Gastroesophageal sphincter (tissue), 4 donors: ENCODE data around the gene FMNL3. TPM values are rescaled to one million over a fixed set of nuclear protein-coding genes. Genes with fewer than 3 reads are reported as not detected.

Experiments
- ATAC-seq: fragments of 150-250 bp; one replicate; pipeline ENCODE4 v1.9.1; 2016; ENCODE audit warnings: mild to moderate bottlenecking, moderate library complexity
- H3K27ac ChIP-seq, 4 donors: fragments of 200-600 bp; sonication (generic) in 3 of 4; 1 replicate in 3 of 4; 2 replicates in 1 of 4; pipeline ENCODE4 v1.5.1; 2016 to 2019
- H3K27me3 ChIP-seq: fragments of 200-600 bp; sonication (generic); one replicate; pipeline ENCODE4 v1.5.1; 2019
- H3K36me3 ChIP-seq, 2 donors: fragments of 200-600 bp; sonication (generic); one replicate each; pipeline ENCODE4 v1.5.1; 2019; ENCODE audit warnings: control low read depth in 1 of 2
- H3K4me1 ChIP-seq, 3 donors: fragments of 200-600 bp; sonication (generic); 1 replicate in 2 of 3; 2 replicates in 1 of 3; pipeline ENCODE4 v1.5.1; 2016 to 2019; ENCODE audit warnings: control low read depth in 2 of 3
- H3K4me3 ChIP-seq, 2 donors: fragments of 200-600 bp; sonication (generic); one replicate each; pipeline ENCODE4 v1.5.1; 2019; ENCODE audit warnings: mild to moderate bottlenecking in 1 of 2, moderate library complexity in 1 of 2
- H3K9me3 ChIP-seq, 3 donors: fragments of 200-600 bp; sonication (generic); one replicate each; pipeline ENCODE4 v1.5.1; 2017 to 2019; ENCODE audit warnings: control low read depth in 2 of 3
- CTCF ChIP-seq, 4 experiments: fragments of 200-600 bp in 2 of 4; fragments of 450-650 bp in 2 of 4; sonication (generic) in 1 of 4; IDR thresholded peaks; one replicate each; pipeline ENCODE4 v1.5.1; 2017 to 2019; ENCODE audit warnings: antibody characterized with exemption in 4 of 4, mild to moderate bottlenecking in 2 of 4, moderate library complexity in 2 of 4
- EP300 ChIP-seq: sonication (generic); formaldehyde crosslinking; IDR thresholded peaks from one replicate; pipeline ENCODE4 v1.6.1; 2017; ENCODE audit warnings: antibody characterized with exemption, mild to moderate bottlenecking
- POLR2A ChIP-seq, 2 donors: fragments of 450-650 bp; IDR thresholded peaks; one replicate each; pipeline ENCODE4 v1.6.1; 2017; ENCODE audit warnings: antibody characterized with exemption in 2 of 2, mild to moderate bottlenecking in 2 of 2, moderate library complexity in 1 of 2
- POLR2AphosphoS5 ChIP-seq: sonication (generic); formaldehyde crosslinking; IDR thresholded peaks from one replicate; pipeline ENCODE4 v1.6.1; 2017; ENCODE audit warnings: antibody characterized with exemption
- WGBS, 2 donors: methylation state at CpG; one replicate each; pipeline ENCODE4 v1.1.5; 2018; ENCODE audit warnings: low coverage in 1 of 2; 5-methylcytosine and 5-hydroxymethylcytosine counted together
- total RNA-seq, 4 donors: library from RNA; depleted of rRNA; stranded (reverse); fragments of >200 nt; gene quantifications; one replicate each; pipeline ENCODE4 v1.1.0, GENCODE V29; 2016

Gene FMNL3
- total RNA-seq, 4 donors from 2014 or later, result 10.4 to 15.4 (median 12.6) TPM

DNA sequence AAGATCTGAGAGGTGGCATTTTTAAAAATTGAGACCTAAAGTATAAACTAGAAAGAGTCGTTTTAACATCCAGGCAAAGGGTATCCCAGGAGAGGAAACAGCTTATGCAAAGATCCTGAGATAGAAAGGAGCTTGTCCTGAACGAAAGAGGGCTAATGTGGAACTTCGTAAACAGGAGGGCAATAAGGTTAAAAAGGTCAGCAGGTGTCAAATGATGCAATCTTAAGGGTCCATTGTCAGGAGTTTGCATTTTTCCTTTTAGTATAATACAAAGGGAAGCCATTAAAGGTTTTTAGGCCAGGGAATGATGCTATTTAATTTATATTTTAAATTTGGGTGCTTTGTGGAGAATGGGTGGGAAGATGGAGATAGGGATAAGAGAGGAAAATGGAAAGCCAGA, 14.4 kb downstream of the FMNL3 start:
- Histone ChIP-seq H3K4me1 (peaks cover 0 to 20% (median 0%) of the 10 kb centered on the region in 3 donors), H3K36me3 (no peaks in the 10 kb centered on the region), H3K9me3 (no peaks in the 10 kb centered on the region), H3K27ac (no peak overlapping the region), H3K27me3 (no peaks in the 10 kb centered on the region), H3K4me3 (no peak overlapping the region)
- WGBS, 2 donors, result 56 to 90% methylated on average over 3 of the region's 3 CpGs
- no peak for ATAC-seq
- TF ChIP-seq CTCF (IDR thresholded peaks at IDR 0.05) (no peak), POLR2A (IDR thresholded peaks at IDR 0.05) (no peak), EP300 (no peak), POLR2AphosphoS5 (no peak)

DNA sequence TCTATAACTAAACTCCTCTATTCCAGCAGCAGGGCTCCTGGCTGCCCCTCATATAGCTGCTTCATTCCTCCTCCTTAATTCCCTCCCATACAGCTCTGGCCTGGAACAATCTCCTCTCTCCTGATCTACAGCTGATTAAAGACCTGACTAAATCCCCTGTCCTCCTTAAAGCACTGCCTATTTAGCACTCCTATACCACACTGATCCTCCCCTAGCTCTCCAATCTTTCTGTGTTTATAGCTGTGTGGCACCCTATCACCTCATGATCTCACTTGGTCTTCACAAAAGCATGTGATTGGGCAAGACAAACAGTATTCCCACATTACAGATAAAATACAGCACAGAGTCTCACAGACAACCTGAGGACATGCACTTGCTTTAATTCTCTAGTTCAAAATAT, 17.4 kb downstream of the FMNL3 start:
- Histone ChIP-seq H3K27me3 (no peaks in the 10 kb centered on the region), H3K27ac (no peak overlapping the region), H3K4me3 (no peak overlapping the region), H3K4me1 (peaks cover 0 to 23% (median 0%) of the 10 kb centered on the region in 3 donors), H3K9me3 (no peaks in the 10 kb centered on the region), H3K36me3 (no peaks in the 10 kb centered on the region)
- no peak for TF ChIP-seq EP300
- no peak for TF ChIP-seq POLR2AphosphoS5
- TF ChIP-seq POLR2A (IDR thresholded peaks at IDR 0.05), result no peak
- no peak for TF ChIP-seq CTCF (IDR thresholded peaks at IDR 0.05)
- no peak for ATAC-seq

GRCh38 chr12:49689237-49689636, 18.0 kb downstream of the FMNL3 start:
- no peak for ATAC-seq
- Histone ChIP-seq H3K9me3 (no peaks in the 10 kb centered on the region), H3K27ac (no peak overlapping the region), H3K36me3 (no peaks in the 10 kb centered on the region), H3K27me3 (no peaks in the 10 kb centered on the region), H3K4me1 (peaks cover 0 to 23% (median 0%) of the 10 kb centered on the region in 3 donors), H3K4me3 (no peak overlapping the region)
- WGBS, 2 donors, result 62 to 67% methylated on average over 2 of the region's 2 CpGs
- TF ChIP-seq CTCF (IDR thresholded peaks at IDR 0.05) (no peak), POLR2A (IDR thresholded peaks at IDR 0.05) (no peak), EP300 (no peak), POLR2AphosphoS5 (no peak)

DNA sequence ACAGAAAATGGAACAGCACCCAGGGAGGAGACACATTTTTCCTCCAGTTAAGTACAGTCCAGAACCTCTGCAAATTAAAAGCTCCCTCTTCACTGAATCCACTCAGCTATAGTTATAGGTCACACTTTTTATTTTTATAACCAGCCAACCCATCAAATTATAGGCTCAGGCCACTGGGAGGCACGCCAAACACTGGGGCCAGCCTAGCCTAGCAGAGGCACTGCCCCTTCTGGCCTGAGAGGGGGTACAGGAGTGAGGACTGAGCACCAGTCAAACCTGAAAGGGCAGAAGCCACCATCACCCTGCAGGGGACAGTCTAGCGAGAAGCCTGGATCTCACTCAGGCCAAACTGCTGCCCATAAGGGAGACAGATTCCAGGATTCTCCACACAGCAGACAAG, 19.3 kb downstream of the FMNL3 start:
- Histone ChIP-seq H3K9me3 (no peaks in the 10 kb centered on the region), H3K27ac (no peak overlapping the region), H3K4me3 (no peak overlapping the region), H3K27me3 (no peaks in the 10 kb centered on the region), H3K4me1 (peaks cover 0 to 23% (median 0%) of the 10 kb centered on the region in 3 donors), H3K36me3 (no peaks in the 10 kb centered on the region)
- ATAC-seq, result no peak
- TF ChIP-seq EP300, result no peak
- TF ChIP-seq POLR2AphosphoS5, result no peak
- TF ChIP-seq POLR2A (IDR thresholded peaks at IDR 0.05), result no peak
- no peak for TF ChIP-seq CTCF (IDR thresholded peaks at IDR 0.05)
- WGBS, 2 donors, result 92% methylated on average over 2 of the region's 2 CpGs; no CpG with 5 or more reads in 1 of the 2 donors

GRCh38 chr12:49684310-49684854, 22.8 kb downstream of the FMNL3 start:
- TF ChIP-seq EP300, result no peak
- Histone ChIP-seq H3K4me1 (peaks cover 0 to 18% (median 0%) of the 10 kb centered on the region in 3 donors), H3K9me3 (no peaks in the 10 kb centered on the region), H3K36me3 (no peaks in the 10 kb centered on the region), H3K27ac (no peak overlapping the region), H3K4me3 (no peak overlapping the region), H3K27me3 (no peaks in the 10 kb centered on the region)
- whole genome bisulfite sequencing, 2 donors, result 61% methylated on average over 2 of the region's 5 CpGs; no CpG with 5 or more reads in 1 of the 2 donors
- no peak for ATAC-seq
